Ovary (tissue), 3 donors: ENCODE data around the gene LRRC56.

Source experiments
- CTCF ChIP-seq, 3 donors: fragments of 450-650 bp in 2 of 3; fragments of 200-600 bp in 1 of 3; IDR thresholded peaks; one replicate each; pipeline versions ENCODE4 v1.5.1 to v1.8.0; 2016 to 2022; ENCODE audit warnings: antibody characterized with exemption in 3 of 3, mild to moderate bottlenecking in 1 of 3
- EP300 ChIP-seq: sonication (generic); formaldehyde crosslinking; IDR thresholded peaks from one replicate; pipeline ENCODE4 v1.6.1; 2017; ENCODE audit warnings: antibody characterized with exemption
- POLR2A ChIP-seq: fragments of 450-650 bp; IDR thresholded peaks from one replicate; pipeline ENCODE4 v1.6.1; 2017; ENCODE audit warnings: antibody characterized with exemption, mild to moderate bottlenecking, moderate library complexity
- donor health status: DM: no; HTN: no; CAD: no.

GRCh38 chr11:534396-535209, 2.7 kb upstream of the LRRC56 start:
- TF ChIP-seq POLR2A (no peak), CTCF (IDR thresholded peaks at IDR 0.05) (no peak), EP300 (no peak)
